Hematopoietic multipotent progenitor cell treated with erythropoietin and hydrocortisone succinate and interleukin-3 and kit ligand, for 6 days (in vitro differentiated cells): Measurements from ENCODE around the gene VTA1.
"Not testable (repeated sequence)": the region's sequence is repeated elsewhere in the genome, so short reads cannot be mapped to it uniquely, and the experiment has no call there.

Source experiments
- DNase-seq: peaks from one replicate; pipeline ENCODE4 v3.0.0-alpha.2; 2015

Gene VTA1

GRCh38 chr6:142229518-142230270 is 82.6 kb downstream of the VTA1 start:
- DNase-seq: not testable (repeated sequence)

GRCh38 chr6:142232206-142233044 is 85.4 kb downstream of the VTA1 start:
- DNase-seq: peak; percentile 81

- DNase-seq: no peak
Measured at GRCh38 chr6:142233945-142234682, 87.1 kb downstream of the VTA1 start.

- no peak for DNase-seq
Measured at GRCh38 chr6:142235272-142235671, 88.2 kb downstream of the VTA1 start.

GRCh38 chr6:142235791-142236190 is 88.7 kb downstream of the VTA1 start:
- DNase-seq: no peak

GRCh38 chr6:142236691-142237090 is 89.6 kb downstream of the VTA1 start:
- no peak for DNase-seq

GRCh38 chr6:142238881-142239280 is 91.8 kb downstream of the VTA1 start:
- DNase-seq: no peak

GRCh38 chr6:142240179-142240578 is 93.1 kb downstream of the VTA1 start:
- DNase-seq: no peak

GRCh38 chr6:142241061-142241460 is 94.0 kb downstream of the VTA1 start:
- DNase-seq: no peak

- no peak for DNase-seq
Measured at GRCh38 chr6:142242269-142242668, 95.2 kb downstream of the VTA1 start.

GRCh38 chr6:142246960-142247359 is 99.9 kb downstream of the VTA1 start:
- DNase-seq: no peak

- DNase-seq: no peak
Measured at GRCh38 chr6:142249266-142249665, 102.2 kb downstream of the VTA1 start.

GRCh38 chr6:142251930-142252445 is 104.9 kb downstream of the VTA1 start:
- DNase-seq: no peak

GRCh38 chr6:142254513-142254912 is 107.5 kb downstream of the VTA1 start:
- no peak for DNase-seq

- DNase-seq: no peak
Measured at GRCh38 chr6:142255785-142256184, 108.7 kb downstream of the VTA1 start.

- no peak for DNase-seq
Measured at GRCh38 chr6:142258305-142258704, 111.2 kb downstream of the VTA1 start.

- no peak for DNase-seq
Measured at GRCh38 chr6:142258757-142259156, 111.7 kb downstream of the VTA1 start.

GRCh38 chr6:142260748-142261147 is 113.7 kb downstream of the VTA1 start:
- DNase-seq: no peak

GRCh38 chr6:142262231-142262630 is 115.2 kb downstream of the VTA1 start:
- no peak for DNase-seq

GRCh38 chr6:142265476-142265875 is 118.4 kb downstream of the VTA1 start:
- no peak for DNase-seq

- no peak for DNase-seq
Measured at GRCh38 chr6:142266060-142266459, 119.0 kb downstream of the VTA1 start.

GRCh38 chr6:142271476-142271875 is 124.4 kb downstream of the VTA1 start:
- no peak for DNase-seq
